Measurements from ENCODE around the gene USF2.

The USF2 gene

DNA sequence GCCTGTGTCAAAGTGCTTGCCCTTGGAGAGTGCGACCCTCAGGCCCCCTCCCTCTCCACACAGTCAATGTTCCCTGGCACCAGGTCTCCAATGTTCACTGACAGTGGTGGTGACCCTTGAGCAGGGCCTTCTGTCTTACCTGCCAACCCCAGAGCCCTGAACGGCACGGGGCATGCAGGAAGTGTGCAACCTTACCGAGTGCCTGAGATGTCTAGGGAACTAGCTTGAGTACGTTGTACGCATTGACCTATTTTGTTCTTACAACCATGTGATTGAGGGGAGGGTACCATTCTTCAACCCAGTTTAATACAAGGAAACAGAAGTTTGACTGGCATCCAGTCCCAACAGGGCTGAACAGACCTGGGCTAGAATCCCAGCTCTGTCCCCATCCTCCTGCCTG, 36.4 kb downstream of the USF2 start:
- TF ChIP-seq, protein P1, sequence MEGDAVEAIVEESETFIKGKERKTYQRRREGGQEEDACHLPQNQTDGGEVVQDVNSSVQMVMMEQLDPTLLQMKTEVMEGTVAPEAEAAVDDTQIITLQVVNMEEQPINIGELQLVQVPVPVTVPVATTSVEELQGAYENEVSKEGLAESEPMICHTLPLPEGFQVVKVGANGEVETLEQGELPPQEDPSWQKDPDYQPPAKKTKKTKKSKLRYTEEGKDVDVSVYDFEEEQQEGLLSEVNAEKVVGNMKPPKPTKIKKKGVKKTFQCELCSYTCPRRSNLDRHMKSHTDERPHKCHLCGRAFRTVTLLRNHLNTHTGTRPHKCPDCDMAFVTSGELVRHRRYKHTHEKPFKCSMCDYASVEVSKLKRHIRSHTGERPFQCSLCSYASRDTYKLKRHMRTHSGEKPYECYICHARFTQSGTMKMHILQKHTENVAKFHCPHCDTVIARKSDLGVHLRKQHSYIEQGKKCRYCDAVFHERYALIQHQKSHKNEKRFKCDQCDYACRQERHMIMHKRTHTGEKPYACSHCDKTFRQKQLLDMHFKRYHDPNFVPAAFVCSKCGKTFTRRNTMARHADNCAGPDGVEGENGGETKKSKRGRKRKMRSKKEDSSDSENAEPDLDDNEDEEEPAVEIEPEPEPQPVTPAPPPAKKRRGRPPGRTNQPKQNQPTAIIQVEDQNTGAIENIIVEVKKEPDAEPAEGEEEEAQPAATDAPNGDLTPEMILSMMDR (conservative IDR thresholded peaks at IDR 0.05; ENCODE audit: low read depth, low read length): no peak
- H3K4me3 ChIP-seq (ENCODE audit: low read length): no peak overlapping the region

GRCh38 chr19:35306473-35307246, 37.9 kb downstream of the USF2 start:
- DNase-seq (ENCODE audit: low read depth): no peak
- no peak overlapping the region for H3K4me3 ChIP-seq (ENCODE audit: low read length)
- TF ChIP-seq, protein P1 (conservative IDR thresholded peaks at IDR 0.05; ENCODE audit: low read depth, low read length): peak; percentile 55

More for the DNA sequence above, 36.4 kb downstream of the USF2 start:
- no peak for DNase-seq (ENCODE audit: low read depth)

- TF ChIP-seq, protein P1 (conservative IDR thresholded peaks at IDR 0.05; ENCODE audit: low read depth, low read length): no peak
- no peak overlapping the region for H3K4me3 ChIP-seq (ENCODE audit: low read length)
- no peak for DNase-seq (ENCODE audit: low read depth)
Measured at GRCh38 chr19:35307931-35308330, 39.2 kb downstream of the USF2 start.

- no peak for DNase-seq (ENCODE audit: low read depth)
- TF ChIP-seq, protein P1 (conservative IDR thresholded peaks at IDR 0.05; ENCODE audit: low read depth, low read length): no peak
- no peak overlapping the region for H3K4me3 ChIP-seq (ENCODE audit: low read length)
Measured at GRCh38 chr19:35308910-35309309, 40.1 kb downstream of the USF2 start.

GRCh38 chr19:35309481-35310279, 40.9 kb downstream of the USF2 start:
- peak; percentile 39 for DNase-seq (ENCODE audit: low read depth)
- H3K4me3 ChIP-seq (ENCODE audit: low read length): no peak overlapping the region
- TF ChIP-seq, protein P1 (conservative IDR thresholded peaks at IDR 0.05; ENCODE audit: low read depth, low read length): no peak

- H3K4me3 ChIP-seq (ENCODE audit: low read length): no peak overlapping the region
- no peak for DNase-seq (ENCODE audit: low read depth)
- TF ChIP-seq, protein P1 (conservative IDR thresholded peaks at IDR 0.05; ENCODE audit: low read depth, low read length): no peak
Measured at GRCh38 chr19:35310331-35310730, 41.6 kb downstream of the USF2 start.
